K562 (cell line): ENCODE results near the gene PRR7. TPM values are rescaled to one million over a fixed set of nuclear protein-coding genes. Genes with fewer than 3 reads are reported as not detected.

Experiments
- BRD9 ChIP-seq: fragments of 450-650 bp; IDR thresholded peaks from 2 replicates; pipeline ENCODE4 v1.6.1; 2018; ENCODE audit warnings: low read depth; ENCODE audit not compliant: partially characterized antibody
- FOSL1 ChIP-seq: fragments of 200-800 bp; sonication (Bioruptor generic); conservative IDR thresholded peaks from 2 replicates; pipeline ENCODE4 v1.6.1; 2016; ENCODE audit warnings: missing genetic modification characterization, missing compliant biosample characterization
- HCFC1 ChIP-seq: IDR thresholded peaks from 2 replicates; pipeline ENCODE4 v1.6.1; 2012; ENCODE audit warnings: low read depth, low read length, improper control_type of control experiment
- KLF1 ChIP-seq: fragments of 450-650 bp; IDR thresholded peaks from 2 replicates; pipeline ENCODE4 v1.6.1; 2016; ENCODE audit warnings: missing genetic modification characterization, missing compliant biosample characterization
- PHB ChIP-seq: fragments of 250-450 bp; sonication (Bioruptor Pico); IDR thresholded peaks from 2 replicates; pipeline ENCODE4 v1.5.0; 2021
- POLR2AphosphoS5 ChIP-seq: IDR thresholded peaks from 2 replicates; pipeline ENCODE4 v1.6.1; 2011; ENCODE audit warnings: mild to moderate bottlenecking, low read depth, low read length, moderate library complexity; ENCODE audit not compliant: control insufficient read depth, insufficient read depth
- PRDM10 ChIP-seq: fragments of 450-650 bp; IDR thresholded peaks from 2 replicates; pipeline ENCODE4 v1.6.1; 2018; ENCODE audit not compliant: partially characterized antibody
- RCOR1 ChIP-seq, 2 experiments: IDR thresholded peaks; 2 replicates each; pipeline ENCODE4 v1.6.1; 2012; ENCODE audit warnings: low read depth in 2 of 2, low read length in 2 of 2, borderline replicate concordance in 1 of 2, improper control_type of control experiment in 1 of 2
- RHOXF2B ChIP-seq: fragments of 250-450 bp; sonication (Bioruptor Pico); conservative IDR thresholded peaks from 2 replicates; pipeline ENCODE4 v1.5.1; 2021
- U2AF1 ChIP-seq: fragments of 200-400 bp; formaldehyde crosslinking; optimal IDR thresholded peaks from 2 replicates; pipeline ENCODE3; 2017; ENCODE audit warnings: mild to moderate bottlenecking, low read depth, low read length, moderate library complexity
- UBTF ChIP-seq, 2 experiments: IDR thresholded peaks; 2 replicates each; pipeline ENCODE4 v1.6.1; 2012; ENCODE audit warnings: improper control_type of control experiment in 2 of 2, low read depth in 2 of 2, low read length in 2 of 2, borderline replicate concordance in 1 of 2
- ZBTB11 ChIP-seq, 3 experiments: fragments of 200-800 bp in 1 of 3; fragments of 250-450 bp in 1 of 3; fragments of 450-650 bp in 1 of 3; sonication (Bioruptor Pico) in 1 of 3; sonication (Bioruptor generic) in 1 of 3; formaldehyde crosslinking in 1 of 3; IDR thresholded peaks; 2 replicates each; pipeline versions ENCODE4 v1.6.1 to v1.8.0; 2016 to 2022; ENCODE audit warnings: mild to moderate bottlenecking in 2 of 3, missing genetic modification characterization in 2 of 3, missing compliant biosample characterization in 1 of 3, moderate library complexity in 1 of 3
- ZKSCAN1 ChIP-seq: fragments of 150-350 bp; IDR thresholded peaks from 2 replicates; pipeline ENCODE4 v1.6.1; 2016; ENCODE audit warnings: low read depth, low read length
- ZNF316 ChIP-seq: fragments of 450-650 bp; IDR thresholded peaks from 2 replicates; pipeline ENCODE4 v1.6.1; 2016
- polyA plus RNA-seq, 8 experiments: library from polyadenylated mRNA; depleted of rRNA in 4 of 8; stranded (reverse) in 5 of 8; unstranded in 3 of 8; fragments of >200 nt; fragmentation: Nextera tagmentation in 2 of 8; fragmentation: Illumina TruSeq in 1 of 8; extraction: Ambion mirVana in 2 of 8; extraction: Trizol in 1 of 8; gene quantifications; 2 replicates each; pipeline versions ENCODE4 v1.2.1 to v1.2.3, GENCODE V29; 2011 to 2014; ENCODE audit warnings: inconsistent platforms in 1 of 8, missing spikeins in 1 of 8
- total RNA-seq, 7 experiments: library from RNA; depleted of rRNA in 6 of 7; stranded (reverse); fragments of >200 nt in 6 of 7; fragmentation: Illumina TruSeq in 2 of 7; extraction: Trizol in 2 of 7; gene quantifications; 2 replicates each; pipeline versions ENCODE4 v1.2.1 to v1.2.3, GENCODE V29; 2011 to 2021; ENCODE audit warnings: low replicate concordance in 1 of 7

The PRR7 gene
- total and polyA plus RNA-seq, 9 of the 15 experiments (the other 6 are each of a cell fraction or from before 2014, with no cell fraction given), result 0.80 to 11.3 (median 10.4) TPM; not detected in 4

- TF ChIP-seq ZBTB11 (CRISPR knock-in tag; IDR thresholded peaks at IDR 0.05) (peak in 1 of 3 experiments; percentile 67; a peak in 2 of 6 replicates), POLR2AphosphoS5 (no peak), PRDM10 (no peak), KLF1 (tag) (no peak), RCOR1 (IDR thresholded peaks at IDR 0.05; ENCODE audit: borderline replicate concordance in 1 of 2, low read depth in 2 of 2, low read length in 2 of 2) (no peak), U2AF1 (peak; percentile 61), RHOXF2B (CRISPR knock-in tag) (no peak), BRD9 (no peak), FOSL1 (0 out of 2 replicates have a peak, but pooled peaks have one; percentile 16), HCFC1 (0 out of 2 replicates have a peak, but pooled peaks have one; percentile 35), ZNF316 (no peak), ZKSCAN1 (no peak), UBTF (IDR thresholded peaks at IDR 0.05; ENCODE audit: borderline replicate concordance in 1 of 2, low read depth in 2 of 2, low read length in 2 of 2) (peak; percentile 63 to 73; a peak in 3 of 4 replicates), PHB (CRISPR knock-in tag) (0 out of 2 replicates have a peak, but pooled peaks have one; percentile 40)
Measured at GRCh38 chr5:177426566-177427210, 19.9 kb upstream of the PRR7 start, which contains the start of gene GRK6 (continued).
